ENCODE measurements around the gene DKC1. TPM values are rescaled to one million over a fixed set of nuclear protein-coding genes. Genes with fewer than 3 reads are reported as not detected.

The DKC1 gene
- total RNA-seq, 1 donor from 2014 or later = 150 TPM

DNA sequence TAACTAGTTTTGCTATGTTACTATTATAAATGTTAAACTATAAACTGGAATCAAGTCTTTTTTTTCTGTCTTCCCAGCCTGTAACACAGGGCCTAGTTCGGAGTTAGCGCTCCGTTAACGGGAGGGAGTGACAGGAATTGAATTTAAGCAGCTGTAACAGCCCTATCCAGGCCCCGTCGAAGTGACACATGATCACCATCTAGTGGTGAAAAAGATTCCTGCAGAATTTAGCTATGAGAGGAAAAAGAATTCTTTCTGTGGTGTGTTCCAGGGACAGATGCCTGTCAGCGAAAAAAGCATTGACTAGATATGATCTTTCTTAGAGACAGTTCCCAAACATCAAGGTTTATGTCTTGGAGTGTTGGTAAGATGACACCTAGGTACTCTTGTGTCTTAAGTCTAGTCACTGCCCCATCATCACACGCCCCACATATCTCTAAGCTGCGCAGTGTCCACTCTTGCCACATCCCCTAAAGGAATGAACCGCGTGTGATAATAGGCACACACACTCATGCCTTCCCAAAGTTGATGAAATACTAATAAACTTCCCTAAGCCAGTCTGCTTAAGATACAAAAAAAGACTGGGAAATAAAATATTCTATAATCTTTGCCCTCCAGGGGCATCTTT, 13.8 kb upstream of the DKC1 start:
- peak; percentile 31 for DNase-seq (ENCODE audit: low spot score)
- intact Hi-C loops (cut with micrococcal nuclease) = loop anchor here (2.0 kb wide), 1 partner anchor 30 kb away; no protein-coding TSS in a partner anchor
- Mint-ChIP-seq H3K27me3 (ENCODE audit: low read depth) (peaks cover 5% of the 10 kb centered on the region), H3K4me3 (ENCODE audit: low read depth) (peak overlapping the region; percentile 26), H3K4me1 (ENCODE audit: low read depth) (peaks cover 25% of the 10 kb centered on the region), H3K36me3 (ENCODE audit: low read depth) (peaks cover 10% of the 10 kb centered on the region), H3K27ac (no peak overlapping the region), H3K9me3 (no peaks in the 10 kb centered on the region)

DNA sequence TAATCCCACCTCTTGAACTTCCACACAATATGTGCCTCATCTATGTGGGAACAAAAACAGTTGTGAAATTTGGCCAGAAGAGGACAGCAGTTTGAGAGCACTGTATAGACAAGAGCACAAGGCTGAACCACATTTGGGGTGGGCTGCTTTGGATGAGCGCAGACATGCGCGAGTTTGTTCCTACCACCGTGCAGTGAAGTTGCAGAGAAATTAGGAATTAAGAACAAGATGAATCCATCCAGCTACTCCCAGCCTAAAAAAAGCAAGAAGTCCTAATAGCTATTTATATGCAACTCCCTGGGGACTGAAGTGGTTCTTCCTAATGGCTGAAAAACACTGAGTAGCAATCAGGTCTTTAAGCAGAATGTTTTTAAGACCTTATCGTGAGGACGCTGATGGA, 12.8 kb upstream of the DKC1 start:
- Mint-ChIP-seq H3K27ac (no peak overlapping the region), H3K9me3 (no peaks in the 10 kb centered on the region), H3K36me3 (ENCODE audit: low read depth) (peaks cover 6% of the 10 kb centered on the region), H3K27me3 (ENCODE audit: low read depth) (peaks cover 5% of the 10 kb centered on the region), H3K4me3 (ENCODE audit: low read depth) (peak overlapping the region; percentile 74), H3K4me1 (ENCODE audit: low read depth) (peaks cover 20% of the 10 kb centered on the region)
- intact Hi-C loops (cut with micrococcal nuclease) = loop anchor here (2.0 kb wide), 2 partner anchors 15 to 31 kb away; no protein-coding TSS in a partner anchor
- DNase-seq (ENCODE audit: low spot score) = no peak

DNA sequence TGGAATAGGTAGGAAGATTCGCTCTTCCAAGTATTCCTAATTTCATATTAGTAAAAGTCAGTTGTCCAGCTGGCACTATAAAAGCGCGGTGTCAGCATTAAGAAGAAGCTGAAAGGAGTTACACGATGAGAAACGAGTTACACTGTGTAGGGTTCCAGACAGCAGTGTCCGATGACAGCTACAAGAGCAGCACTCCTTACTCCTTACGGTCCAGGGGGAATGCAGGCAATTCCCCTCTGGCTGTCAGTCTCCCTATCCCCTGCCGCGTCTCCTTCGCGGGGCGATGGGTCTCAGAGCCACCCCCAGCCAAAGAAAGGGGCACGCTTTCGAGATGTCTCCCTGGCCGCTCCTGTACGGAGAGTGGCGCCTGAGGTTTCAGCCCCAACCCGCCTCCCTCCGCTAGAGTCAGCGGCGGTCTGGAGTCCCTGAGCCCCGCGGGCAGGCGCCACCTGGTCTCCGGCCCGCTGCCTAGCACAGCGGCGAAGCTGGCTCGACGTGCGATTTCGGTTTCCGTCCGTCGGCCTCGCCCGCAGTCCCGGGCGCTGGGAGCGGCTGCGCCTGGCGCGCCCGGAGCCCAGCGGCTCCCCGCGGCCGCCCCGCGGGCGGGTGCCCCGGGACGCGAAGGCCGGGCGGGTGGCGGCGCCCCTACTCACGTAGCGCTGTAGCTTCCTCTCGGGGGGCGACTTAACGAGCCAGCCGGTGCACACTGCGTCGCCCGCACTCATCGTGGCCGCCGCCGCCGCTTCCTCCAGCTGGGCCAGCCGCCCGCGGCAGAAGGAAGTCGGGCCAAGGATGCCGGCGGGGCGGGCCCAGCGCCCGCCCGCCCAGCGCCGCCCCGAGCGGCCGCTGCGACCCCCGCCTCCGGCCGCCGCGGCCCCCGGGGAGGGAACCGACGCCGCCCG, 12.1 kb upstream of the DKC1 start, which contains the start of gene GAB3:
Gene GAB3, minus strand, starts transcription at position 777 of the 902 bp plus-strand sequence. Its CDS starts 52 bp downstream, at position 725.
- Mint-ChIP-seq H3K4me1 (ENCODE audit: low read depth) (peaks cover 20% of the 10 kb centered on the region), H3K9me3 (no peaks in the 10 kb centered on the region), H3K4me3 (ENCODE audit: low read depth) (peak within 1 kb of the TSS; percentile 74), H3K36me3 (ENCODE audit: low read depth) (peaks cover 6% of the 10 kb centered on the region), H3K27me3 (ENCODE audit: low read depth) (peaks cover 5% of the 10 kb centered on the region), H3K27ac (peak within 1 kb of the TSS; percentile 55)
- intact Hi-C loops (cut with micrococcal nuclease) = loop anchor here (2.0 kb wide), 1 partner anchor 16 kb away; no protein-coding TSS in a partner anchor
- peak; percentile 28 for DNase-seq (ENCODE audit: low spot score)

DNA sequence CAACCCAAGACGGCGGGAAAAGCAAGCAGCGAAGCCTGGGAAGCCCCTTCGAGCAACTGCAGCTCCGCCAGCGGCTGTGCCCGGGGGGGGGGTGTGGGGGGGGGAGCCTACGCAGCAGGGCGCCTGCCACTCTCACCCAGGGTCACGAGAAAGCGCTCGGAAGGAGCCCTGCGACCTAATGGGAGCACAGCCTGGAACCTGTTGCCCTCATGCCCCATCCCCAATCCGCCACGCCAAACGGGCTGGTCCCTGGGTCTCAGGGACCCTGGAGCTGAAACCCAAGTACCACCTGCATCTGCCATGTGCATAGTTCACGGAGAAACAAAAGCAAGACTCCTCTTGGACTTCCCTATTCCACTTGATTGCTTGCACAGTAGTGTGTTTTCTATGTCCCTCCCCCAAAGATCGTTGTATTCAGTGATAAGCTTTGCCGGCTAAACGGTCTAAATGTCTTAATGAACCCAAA, 11.4 kb upstream of the DKC1 start:
- H3K9me3 Mint-ChIP-seq = no peaks in the 10 kb centered on the region
- H3K27ac Mint-ChIP-seq = peak overlapping the region; percentile 55
- H3K4me1 Mint-ChIP-seq (ENCODE audit: low read depth) = peaks cover 20% of the 10 kb centered on the region
- H3K27me3 Mint-ChIP-seq (ENCODE audit: low read depth) = peaks cover 5% of the 10 kb centered on the region
- intact Hi-C loops (cut with micrococcal nuclease) = loop anchor here (2.0 kb wide), 1 partner anchor 16 kb away; no protein-coding TSS in a partner anchor
- peak overlapping the region; percentile 74 for H3K4me3 Mint-ChIP-seq (ENCODE audit: low read depth)
- peaks cover 3% of the 10 kb centered on the region for H3K36me3 Mint-ChIP-seq (ENCODE audit: low read depth)
- no peak for DNase-seq (ENCODE audit: low spot score)

DNA sequence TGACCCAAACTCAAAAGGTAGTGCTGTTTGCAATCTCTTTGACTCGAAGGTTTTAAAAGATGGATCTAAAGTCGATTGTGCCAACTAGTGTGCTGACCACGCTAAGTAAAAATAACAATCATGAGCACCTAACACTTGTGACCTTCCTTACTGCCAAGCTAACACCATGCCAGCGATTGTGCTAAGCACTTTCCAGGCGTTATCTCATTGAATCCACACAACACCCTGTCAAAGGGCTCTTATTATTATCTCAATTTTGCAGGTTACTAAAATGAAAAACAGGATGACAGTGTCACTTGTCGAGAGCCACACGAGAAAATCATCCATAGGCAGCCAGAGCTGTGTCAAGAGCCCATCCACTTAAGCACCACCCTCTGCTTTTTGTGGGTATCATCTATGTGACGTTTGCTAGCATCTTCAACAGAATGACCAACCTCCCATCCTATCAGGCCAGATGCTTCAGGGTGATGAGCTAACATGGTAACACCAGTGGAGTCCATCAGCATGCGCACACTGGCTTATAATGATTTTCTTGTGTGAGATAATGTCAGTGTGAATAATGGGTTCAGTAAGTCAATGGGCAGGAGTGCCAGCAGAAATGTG, 10.9 kb upstream of the DKC1 start:
- Mint-ChIP-seq H3K27me3 (ENCODE audit: low read depth) (peaks cover 5% of the 10 kb centered on the region), H3K27ac (peak overlapping the region; percentile 55)

DNA sequence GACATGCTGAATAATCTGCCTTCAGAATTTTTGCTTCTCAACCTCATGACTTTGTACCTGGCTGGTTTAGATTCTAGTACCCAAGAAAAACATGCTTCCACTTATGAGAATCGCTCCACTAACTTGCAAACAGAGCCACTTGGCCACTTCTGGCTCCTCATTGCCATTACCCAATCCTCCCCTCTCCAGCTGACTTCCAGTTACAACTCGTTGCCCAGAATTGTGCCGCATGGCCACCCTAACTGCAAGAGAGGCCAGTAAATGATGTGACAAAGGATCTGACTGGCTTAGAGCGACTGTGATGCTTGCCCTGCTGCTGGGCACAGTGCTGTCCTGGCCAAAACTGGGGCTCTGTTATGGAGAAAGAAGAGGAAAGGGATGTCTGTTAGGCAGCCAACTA, 4.0 kb upstream of the DKC1 start:
- Mint-ChIP-seq H3K4me1 (ENCODE audit: low read depth) (peaks cover 9% of the 10 kb centered on the region), H3K9me3 (no peaks in the 10 kb centered on the region), H3K36me3 (ENCODE audit: low read depth) (peaks cover 3% of the 10 kb centered on the region), H3K27me3 (ENCODE audit: low read depth) (no peaks in the 10 kb centered on the region), H3K27ac (no peak overlapping the region), H3K4me3 (ENCODE audit: low read depth) (no peak overlapping the region)
- DNase-seq (ENCODE audit: low spot score) = no peak
- intact Hi-C loops (cut with micrococcal nuclease) = no loop called here

More for the DNA sequence above, 10.9 kb upstream of the DKC1 start:
- intact Hi-C loops (cut with micrococcal nuclease) = loop anchor here (2.0 kb wide), 1 partner anchor 17 kb away; no protein-coding TSS in a partner anchor
- Mint-ChIP-seq H3K36me3 (ENCODE audit: low read depth) (no peaks in the 10 kb centered on the region), H3K9me3 (no peaks in the 10 kb centered on the region), H3K4me3 (ENCODE audit: low read depth) (peak overlapping the region; percentile 74), H3K4me1 (ENCODE audit: low read depth) (peaks cover 20% of the 10 kb centered on the region)
- DNase-seq (ENCODE audit: low spot score) = no peak

DNA sequence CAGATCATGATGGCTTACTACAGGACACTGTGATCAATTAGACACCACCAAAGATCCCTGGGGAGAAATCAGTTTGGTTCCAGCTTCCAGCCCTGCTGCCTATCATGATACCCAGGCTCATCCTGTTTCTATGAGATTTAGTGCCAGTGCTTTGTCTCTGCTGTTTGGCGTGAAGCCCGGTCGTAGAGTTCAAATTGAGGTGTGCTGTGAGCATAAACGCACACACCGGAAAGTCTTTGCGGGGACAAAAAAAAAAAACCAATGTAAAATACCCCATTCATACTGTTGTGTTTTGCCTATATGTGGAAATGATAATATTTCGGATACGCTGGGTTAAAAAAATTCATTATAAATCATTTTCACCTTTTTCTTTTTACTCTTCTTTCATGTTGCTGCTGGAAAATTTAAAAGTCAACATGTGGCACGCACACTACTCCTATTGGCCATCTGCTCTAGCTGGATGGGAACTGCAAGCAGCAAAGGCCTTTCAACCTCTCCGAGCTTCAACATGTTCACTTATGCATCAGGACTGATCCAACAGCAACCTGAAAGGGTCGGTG, 607 bp upstream of the DKC1 start:
- no peaks in the 10 kb centered on the region for H3K9me3 Mint-ChIP-seq
- peak overlapping the region; percentile 91 for H3K27ac Mint-ChIP-seq
- peak overlapping the region; percentile 88 for H3K4me3 Mint-ChIP-seq (ENCODE audit: low read depth)
- H3K27me3 Mint-ChIP-seq (ENCODE audit: low read depth) = no peaks in the 10 kb centered on the region
- intact Hi-C loops (cut with micrococcal nuclease) = loop anchor here (2.0 to 5.0 kb wide), 2 partner anchors 43 to 80 kb away; partner anchors contain the start of gene MPP1
- no peak for DNase-seq (ENCODE audit: low spot score)
- peaks cover 29% of the 10 kb centered on the region for H3K36me3 Mint-ChIP-seq (ENCODE audit: low read depth)
- H3K4me1 Mint-ChIP-seq (ENCODE audit: low read depth) = peaks cover 19% of the 10 kb centered on the region

DNA sequence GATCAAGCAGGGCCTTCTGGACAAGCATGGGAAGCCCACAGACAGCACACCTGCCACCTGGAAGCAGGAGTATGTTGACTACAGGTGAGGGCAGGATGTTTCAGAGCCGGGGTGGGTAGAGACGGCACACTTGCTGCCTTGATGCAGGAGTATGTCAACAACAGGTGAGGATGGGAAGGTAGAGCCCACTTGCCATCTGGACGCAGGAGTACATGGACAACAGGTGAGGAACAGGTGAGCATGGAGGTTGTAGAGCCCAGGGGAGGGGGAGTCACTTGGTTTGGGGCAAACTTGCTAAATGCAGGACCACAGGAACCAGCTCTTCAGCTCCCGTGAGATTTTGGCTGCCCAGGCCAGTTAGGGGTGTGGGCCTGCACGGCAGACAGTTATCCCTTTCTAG, 12.0 kb downstream of the DKC1 start:
- peaks cover 31% of the 10 kb centered on the region for H3K4me1 Mint-ChIP-seq (ENCODE audit: low read depth)
- H3K9me3 Mint-ChIP-seq = no peaks in the 10 kb centered on the region
- H3K27me3 Mint-ChIP-seq (ENCODE audit: low read depth) = no peaks in the 10 kb centered on the region
- no peak overlapping the region for H3K27ac Mint-ChIP-seq
- H3K36me3 Mint-ChIP-seq (ENCODE audit: low read depth) = peaks cover 77% of the 10 kb centered on the region
- intact Hi-C loops (cut with micrococcal nuclease) = no loop called here
- DNase-seq (ENCODE audit: low spot score) = no peak
- no peak overlapping the region for H3K4me3 Mint-ChIP-seq (ENCODE audit: low read depth)

DNA sequence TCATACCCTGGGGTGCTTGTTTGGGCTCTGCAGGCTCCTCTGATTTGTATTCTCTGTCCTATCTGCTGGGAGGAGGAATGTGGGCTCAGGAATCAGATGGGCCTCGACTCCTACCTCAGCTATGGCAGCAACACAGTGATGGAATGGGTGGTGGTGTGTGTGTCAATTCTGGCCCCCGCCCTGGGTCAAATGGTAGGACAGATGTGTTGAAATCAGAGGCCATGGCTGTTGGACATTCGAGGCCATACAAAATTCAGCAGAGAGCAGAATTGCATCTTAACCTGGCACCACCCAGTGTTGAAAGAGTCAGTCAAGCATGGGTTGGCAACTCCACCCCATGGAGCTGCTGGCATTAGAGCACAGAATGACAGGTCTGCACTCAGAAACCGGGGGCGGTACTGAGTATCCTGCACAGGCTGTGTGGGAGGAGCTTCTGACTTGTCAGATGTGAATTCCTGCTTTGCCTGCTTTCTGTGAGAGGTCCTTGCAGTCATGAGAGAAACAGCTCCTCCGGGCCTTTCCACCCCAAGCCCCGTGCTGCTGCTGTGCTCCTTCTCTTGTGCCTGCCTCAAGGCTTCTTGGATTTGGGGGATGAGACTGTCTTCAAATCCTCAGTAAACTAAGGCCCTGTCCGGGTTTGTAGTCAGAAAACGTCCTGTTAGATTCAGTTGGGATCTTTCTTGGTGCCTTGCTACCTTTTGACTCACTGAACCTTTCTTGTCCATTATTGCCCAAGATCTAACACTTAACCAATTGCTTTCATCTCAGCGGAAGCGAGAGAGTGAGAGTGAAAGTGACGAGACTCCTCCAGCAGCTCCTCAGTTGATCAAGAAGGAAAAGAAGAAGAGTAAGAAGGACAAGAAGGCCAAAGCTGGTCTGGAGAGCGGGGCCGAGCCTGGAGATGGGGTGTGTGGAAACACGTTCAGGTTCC, 13.0 kb downstream of the DKC1 start:
- Mint-ChIP-seq H3K4me3 (ENCODE audit: low read depth) (peak overlapping the region; percentile 5), H3K36me3 (ENCODE audit: low read depth) (peaks cover 71% of the 10 kb centered on the region), H3K27ac (peak overlapping the region; percentile 67), H3K27me3 (ENCODE audit: low read depth) (no peaks in the 10 kb centered on the region), H3K4me1 (ENCODE audit: low read depth) (peaks cover 29% of the 10 kb centered on the region), H3K9me3 (no peaks in the 10 kb centered on the region)
- no peak for DNase-seq (ENCODE audit: low spot score)
- intact Hi-C loops (cut with micrococcal nuclease) = no loop called here

DNA sequence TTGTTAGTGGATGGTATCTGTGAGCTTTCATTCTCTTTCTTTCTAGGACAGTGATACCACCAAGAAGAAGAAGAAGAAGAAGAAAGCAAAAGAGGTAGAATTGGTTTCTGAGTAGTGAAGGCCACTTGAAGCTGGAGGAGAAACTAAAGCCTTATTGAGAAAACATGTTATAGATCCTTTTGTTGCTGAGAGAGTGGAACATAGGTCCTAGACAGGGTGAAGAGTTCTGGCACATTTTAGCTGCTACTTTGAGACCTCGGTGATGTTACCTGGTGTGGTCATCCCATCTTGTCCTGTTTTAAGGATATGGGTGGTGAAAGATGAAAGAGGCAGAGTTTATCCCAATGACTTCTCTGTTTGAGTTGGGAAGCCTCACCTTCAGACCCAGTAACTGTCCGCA, 14.1 kb downstream of the DKC1 start:
- Mint-ChIP-seq H3K36me3 (ENCODE audit: low read depth) (peaks cover 66% of the 10 kb centered on the region), H3K4me3 (ENCODE audit: low read depth) (no peak overlapping the region), H3K27me3 (ENCODE audit: low read depth) (no peaks in the 10 kb centered on the region), H3K4me1 (ENCODE audit: low read depth) (peaks cover 26% of the 10 kb centered on the region), H3K9me3 (no peaks in the 10 kb centered on the region), H3K27ac (no peak overlapping the region)
- intact Hi-C loops (cut with micrococcal nuclease) = no loop called here
- DNase-seq (ENCODE audit: low spot score) = no peak

DNA sequence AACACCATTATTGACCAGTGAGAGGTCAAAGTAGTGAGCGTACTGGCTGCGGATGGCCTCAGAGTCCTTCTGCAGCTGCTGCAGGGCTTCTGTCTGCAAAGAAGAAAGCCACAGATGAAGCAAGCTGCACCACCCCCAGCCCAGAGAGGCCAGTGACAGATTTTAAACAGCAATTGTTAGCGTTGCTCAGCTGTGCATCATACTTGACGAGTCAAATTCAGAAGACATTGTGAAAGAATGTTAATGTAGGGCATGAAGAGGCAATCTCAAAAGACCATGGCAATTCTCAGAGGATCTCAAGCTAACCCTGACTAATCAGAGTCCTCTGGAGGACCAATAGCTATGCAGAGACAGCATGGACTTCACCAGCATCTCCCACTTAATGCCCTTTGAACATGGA, 16.6 kb downstream of the DKC1 start:
- intact Hi-C loops (cut with micrococcal nuclease) = no loop called here
- Mint-ChIP-seq H3K4me3 (ENCODE audit: low read depth) (no peak overlapping the region), H3K9me3 (no peaks in the 10 kb centered on the region), H3K27ac (no peak overlapping the region), H3K4me1 (ENCODE audit: low read depth) (peaks cover 32% of the 10 kb centered on the region), H3K36me3 (ENCODE audit: low read depth) (peaks cover 65% of the 10 kb centered on the region), H3K27me3 (ENCODE audit: low read depth) (no peaks in the 10 kb centered on the region)
- DNase-seq (ENCODE audit: low spot score) = no peak

All from activated T-helper 2 cell treated with anti-CD3 and anti-CD28 coated beads, Interferon-gamma antibody, Interleukin-2, Interleukin-4, amounts not matched to agents 10 μg/mL and 5 μg/mL and 100 μg/mL, durations not matched to agents 14 hours and 24 hours and 36 hours (primary cell).